Measurements from ENCODE around the gene MELTF.

The MELTF gene

GRCh38 chr3:196987022-196987421 lies 42.6 kb downstream of the MELTF start:
- CTCF ChIA-PET = no interaction called here
- TF ChIP-seq ZNF384 (IDR thresholded peaks at IDR 0.05) (no peak), PKNOX1 (IDR thresholded peaks at IDR 0.05) (no peak), SP1 (IDR thresholded peaks at IDR 0.05) (no peak), FOXA1 (IDR thresholded peaks at IDR 0.05) (no peak), FOXM1 (IDR thresholded peaks at IDR 0.05; ENCODE audit: borderline replicate concordance) (no peak), L3MBTL2 (conservative IDR thresholded peaks at IDR 0.05) (no peak), FOXK2 (IDR thresholded peaks at IDR 0.05) (no peak)
- DNase-seq (ENCODE audit: extremely low spot score) = no peak
- POLR2A ChIA-PET = no interaction called here

- no peak for DNase-seq (ENCODE audit: extremely low spot score)
- TF ChIP-seq L3MBTL2 (conservative IDR thresholded peaks at IDR 0.05) (no peak), TARDBP (IDR thresholded peaks at IDR 0.05) (no peak), HDGF (IDR thresholded peaks at IDR 0.05; ENCODE audit: borderline replicate concordance) (no peak)
- ChIA-PET POLR2A (no interaction called here), CTCF (no interaction called here)
Measured at GRCh38 chr3:196985954-196986885, 43.4 kb downstream of the MELTF start.

- TF ChIP-seq CTBP1 (IDR thresholded peaks at IDR 0.05; ENCODE audit: borderline replicate concordance) (no peak), ZNF384 (IDR thresholded peaks at IDR 0.05) (no peak), TARDBP (IDR thresholded peaks at IDR 0.05) (no peak), FOXA1 (IDR thresholded peaks at IDR 0.05) (no peak), HDGF (IDR thresholded peaks at IDR 0.05; ENCODE audit: borderline replicate concordance) (no peak), L3MBTL2 (conservative IDR thresholded peaks at IDR 0.05) (no peak), ARNT (IDR thresholded peaks at IDR 0.05) (no peak), PKNOX1 (IDR thresholded peaks at IDR 0.05) (no peak), SUZ12 (IDR thresholded peaks at IDR 0.05) (no peak), ELF4 (IDR thresholded peaks at IDR 0.05) (no peak), NFRKB (IDR thresholded peaks at IDR 0.05) (no peak), BHLHE40 (IDR thresholded peaks at IDR 0.05; ENCODE audit: borderline replicate concordance) (no peak), FOXM1 (IDR thresholded peaks at IDR 0.05; ENCODE audit: borderline replicate concordance) (no peak), LEF1 (IDR thresholded peaks at IDR 0.05; ENCODE audit: borderline replicate concordance) (no peak), SP1 (IDR thresholded peaks at IDR 0.05) (no peak), FOXK2 (IDR thresholded peaks at IDR 0.05) (no peak)
- no peak for DNase-seq (ENCODE audit: extremely low spot score)
- ChIA-PET CTCF (no interaction called here), POLR2A (no interaction called here)
Measured at GRCh38 chr3:196985298-196985697, 44.3 kb downstream of the MELTF start.

- CTCF ChIA-PET = no interaction called here
- POLR2A ChIA-PET = no interaction called here
- no peak for TF ChIP-seq TARDBP (IDR thresholded peaks at IDR 0.05)
- no peak for TF ChIP-seq SUZ12 (IDR thresholded peaks at IDR 0.05)
- TF ChIP-seq LEF1 (IDR thresholded peaks at IDR 0.05; ENCODE audit: borderline replicate concordance) = no peak
- no peak for TF ChIP-seq FOXM1 (IDR thresholded peaks at IDR 0.05; ENCODE audit: borderline replicate concordance)
- TF ChIP-seq FOXA1 (IDR thresholded peaks at IDR 0.05) = no peak
- no peak for TF ChIP-seq BHLHE40 (IDR thresholded peaks at IDR 0.05; ENCODE audit: borderline replicate concordance)
- TF ChIP-seq L3MBTL2 (conservative IDR thresholded peaks at IDR 0.05) = no peak
- TF ChIP-seq SP1 (IDR thresholded peaks at IDR 0.05) = no peak
- no peak for TF ChIP-seq CTBP1 (IDR thresholded peaks at IDR 0.05; ENCODE audit: borderline replicate concordance)
- no peak for TF ChIP-seq NFRKB (IDR thresholded peaks at IDR 0.05)
- no peak for TF ChIP-seq PKNOX1 (IDR thresholded peaks at IDR 0.05)
- TF ChIP-seq HDGF (IDR thresholded peaks at IDR 0.05; ENCODE audit: borderline replicate concordance) = no peak
- no peak for TF ChIP-seq ZNF384 (IDR thresholded peaks at IDR 0.05)
- no peak for TF ChIP-seq FOXK2 (IDR thresholded peaks at IDR 0.05)
- no peak for TF ChIP-seq ARNT (IDR thresholded peaks at IDR 0.05)
- no peak for TF ChIP-seq ELF4 (IDR thresholded peaks at IDR 0.05)
Measured at GRCh38 chr3:196983186-196983585, 46.4 kb downstream of the MELTF start.

GRCh38 chr3:196981657-196982056 lies 48.0 kb downstream of the MELTF start:
- POLR2A ChIA-PET = no interaction called here
- DNase-seq (ENCODE audit: extremely low spot score) = no peak
- no peak for TF ChIP-seq ZNF384 (IDR thresholded peaks at IDR 0.05)
- no peak for TF ChIP-seq ELF4 (IDR thresholded peaks at IDR 0.05)
- TF ChIP-seq NFRKB (IDR thresholded peaks at IDR 0.05) = no peak
- CTCF ChIA-PET = no interaction called here

More at GRCh38 chr3:196983186-196983585, 46.4 kb downstream of the MELTF start:
- DNase-seq (ENCODE audit: extremely low spot score) = no peak

- no peak for TF ChIP-seq NFRKB (IDR thresholded peaks at IDR 0.05)
- no peak for TF ChIP-seq ZNF384 (IDR thresholded peaks at IDR 0.05)
- no peak for TF ChIP-seq PKNOX1 (IDR thresholded peaks at IDR 0.05)
- no peak for TF ChIP-seq LEF1 (IDR thresholded peaks at IDR 0.05; ENCODE audit: borderline replicate concordance)
- TF ChIP-seq ELF4 (IDR thresholded peaks at IDR 0.05) = no peak
- TF ChIP-seq TARDBP (IDR thresholded peaks at IDR 0.05) = no peak
- TF ChIP-seq SUZ12 (IDR thresholded peaks at IDR 0.05) = no peak
- TF ChIP-seq CTBP1 (IDR thresholded peaks at IDR 0.05; ENCODE audit: borderline replicate concordance) = no peak
- no peak for TF ChIP-seq FOXM1 (IDR thresholded peaks at IDR 0.05; ENCODE audit: borderline replicate concordance)
- no peak for TF ChIP-seq SP1 (IDR thresholded peaks at IDR 0.05)
- no peak for TF ChIP-seq FOXA1 (IDR thresholded peaks at IDR 0.05)
- no peak for TF ChIP-seq ARNT (IDR thresholded peaks at IDR 0.05)
- TF ChIP-seq BHLHE40 (IDR thresholded peaks at IDR 0.05; ENCODE audit: borderline replicate concordance) = no peak
- TF ChIP-seq FOXK2 (IDR thresholded peaks at IDR 0.05) = no peak
- TF ChIP-seq L3MBTL2 (conservative IDR thresholded peaks at IDR 0.05) = no peak
- no peak for TF ChIP-seq HDGF (IDR thresholded peaks at IDR 0.05; ENCODE audit: borderline replicate concordance)
- no peak for DNase-seq (ENCODE audit: extremely low spot score)
- ChIA-PET POLR2A (no interaction called here), CTCF (no interaction called here)
Measured at GRCh38 chr3:196979545-196979944, 50.1 kb downstream of the MELTF start.
